HCT116 (cell line): ENCODE data around the gene IL10. TPM values are rescaled to one million over a fixed set of nuclear protein-coding genes. Genes with fewer than 3 reads are reported as not detected.

ENCODE experiments used
- ATAC-seq: fragments of 200-7000 bp; cut with Tn5 transposase; 2 replicates; pipeline ENCODE4 v1.9.1; 2020; ENCODE audit warnings: mild to moderate bottlenecking, moderate library complexity
- BruUV-seq: library from RNA; stranded (reverse); fragments of 400-500 nt; replicated peaks from 2 replicates; lab custom pipeline; 2021; lab: Mats Ljungman, UMichigan
- CTCF ChIA-PET: fragments of 300-600 bp; sonication (Branson Sonifier 250); formaldehyde crosslinking; loops from one replicate; lab custom pipeline; 2021; ENCODE audit warnings: antibody characterized with exemption; lab: Charles Lee
- POLR2A ChIA-PET: fragments of 300-600, 350-600 bp; sonication (Branson Sonifier 250); formaldehyde crosslinking; loops from one replicate; lab custom pipeline; 2021; ENCODE audit warnings: antibody characterized with exemption; lab: Charles Lee
- RAD21 ChIA-PET, 2 experiments: fragments of 300-600 bp; sonication (Branson Sonifier 250); formaldehyde crosslinking; loops; one replicate each; lab custom pipeline; 2023; ENCODE audit warnings: low total read pairs in 2 of 2; ENCODE audit not compliant: uncharacterized antibody in 2 of 2, unreplicated experiment in 2 of 2, low non-redundant PET in 1 of 2; lab: Charles Lee
- DNase-seq: peaks from one replicate; pipeline ENCODE4 v3.0.0-alpha.2; 2010; ENCODE audit warnings: low read depth, low spot score
- H2AFZ ChIP-seq: fragments of 200-600 bp; shearing (Covaris generic), sonication (generic); 2 replicates; pipeline ENCODE4 v1.6.1; 2017; ENCODE audit warnings: low read depth, mixed run types, mixed read lengths, antibody characterized with exemption, low read length; ENCODE audit not compliant: poor library complexity, severe bottlenecking
- H3K27ac ChIP-seq: 2 replicates; pipeline ENCODE4 v1.5.1; 2012; ENCODE audit warnings: low read depth, low read length
- H3K27me3 ChIP-seq: fragments of 200-600 bp; sonication (generic); 2 replicates; pipeline ENCODE4 v1.6.1; 2016; ENCODE audit warnings: mixed run types, low read length, mixed read lengths; ENCODE audit not compliant: insufficient read depth
- H3K36me3 ChIP-seq, 2 experiments: fragments of 200-500 bp in 1 of 2; fragments of 200-600 bp in 1 of 2; sonication (Bioruptor generic) in 1 of 2; sonication (generic) in 1 of 2; 2 replicates each; pipeline versions ENCODE4 v1.5.1 to v1.6.1; 2014 to 2016; ENCODE audit warnings: low read length in 2 of 2, inconsistent platforms in 1 of 2, mixed read lengths in 1 of 2, mixed run types in 1 of 2; ENCODE audit not compliant: insufficient read depth in 2 of 2, control insufficient read depth in 1 of 2
- H3K4me1 ChIP-seq, 2 experiments: fragments of 200-600 bp in 1 of 2; sonication (generic) in 1 of 2; 2 replicates each; pipeline versions ENCODE4 v1.5.1 to v1.6.1; 2012 to 2017; ENCODE audit warnings: low read length in 2 of 2, inconsistent platforms in 1 of 2, mild to moderate bottlenecking in 1 of 2, mixed read lengths in 1 of 2, mixed run types in 1 of 2, moderate library complexity in 1 of 2; ENCODE audit not compliant: insufficient read depth in 2 of 2, control insufficient read depth in 1 of 2
- H3K4me2 ChIP-seq: fragments of 200-600 bp; sonication (generic); 2 replicates; pipeline ENCODE4 v1.6.1; 2017; ENCODE audit warnings: mixed run types, low read length, mixed read lengths
- H3K4me3 ChIP-seq, 2 experiments: fragments of 200-600 bp in 1 of 2; sonication (generic) in 1 of 2; replicated peaks in 1 of 2; 2 replicates each; pipeline ENCODE4 v1.5.1; 2011 to 2016; ENCODE audit warnings: low read length in 2 of 2, control low read depth in 1 of 2, low read depth in 1 of 2, mild to moderate bottlenecking in 1 of 2, mixed read lengths in 1 of 2, mixed run types in 1 of 2
- H3K79me2 ChIP-seq: fragments of 200-600 bp; sonication (generic); 2 replicates; pipeline ENCODE4 v1.6.1; 2017; ENCODE audit warnings: mild to moderate bottlenecking, mixed run types, low read length, moderate library complexity, mixed read lengths; ENCODE audit not compliant: insufficient read depth
- H3K9ac ChIP-seq: fragments of 200-600 bp; sonication (generic); 2 replicates; pipeline ENCODE4 v1.6.1; 2016; ENCODE audit warnings: low read length, mixed read lengths
- H3K9me2 ChIP-seq: fragments of 200-600 bp; sonication (generic), shearing (Covaris generic); 2 replicates; pipeline ENCODE4 v1.6.1; 2017; ENCODE audit warnings: mixed run types, mild to moderate bottlenecking, moderate library complexity; ENCODE audit not compliant: insufficient read depth
- H3K9me3 ChIP-seq, 2 experiments: fragments of 200-500 bp in 1 of 2; fragments of 200-600 bp in 1 of 2; sonication (Bioruptor generic) in 1 of 2; sonication (generic) in 1 of 2; 2 replicates each; pipeline ENCODE4 v1.6.1; 2014 to 2017; ENCODE audit warnings: low read length in 2 of 2, mixed read lengths in 2 of 2, inconsistent platforms in 1 of 2, low read depth in 1 of 2, mild to moderate bottlenecking in 1 of 2, mixed run types in 1 of 2, moderate library complexity in 1 of 2; ENCODE audit not compliant: control insufficient read depth in 1 of 2, insufficient read depth in 1 of 2
- H4K20me1 ChIP-seq: fragments of 200-600 bp; sonication (generic), shearing (Covaris generic); 2 replicates; pipeline ENCODE4 v1.6.1; 2017; ENCODE audit warnings: mixed run types, mild to moderate bottlenecking, moderate library complexity; ENCODE audit not compliant: insufficient read depth
- EGR1 ChIP-seq: IDR thresholded peaks from 2 replicates; pipeline ENCODE4 v1.6.1; 2012; ENCODE audit warnings: low read depth
- ELF1 ChIP-seq: IDR thresholded peaks from 2 replicates; pipeline ENCODE4 v1.6.1; 2012; ENCODE audit warnings: low read depth, borderline replicate concordance
- EZH2 ChIP-seq: fragments of 200-600 bp; sonication (generic); IDR thresholded peaks from 2 replicates; pipeline ENCODE4 v1.6.1; 2017; ENCODE audit warnings: antibody characterized with exemption, mixed run types
- FOSL1 ChIP-seq: IDR thresholded peaks from 2 replicates; pipeline ENCODE4 v1.6.1; 2012; ENCODE audit warnings: low read depth
- JUND ChIP-seq: IDR thresholded peaks from 2 replicates; pipeline ENCODE4 v1.6.1; 2012
- MAX ChIP-seq: IDR thresholded peaks from 2 replicates; pipeline ENCODE4 v1.6.1; 2012
- POLR2AphosphoS5 ChIP-seq: IDR thresholded peaks from 2 replicates; pipeline ENCODE4 v1.6.1; 2011; ENCODE audit warnings: mild to moderate bottlenecking, low read depth, low read length, moderate library complexity
- RAD21 ChIP-seq: IDR thresholded peaks from 2 replicates; pipeline ENCODE4 v1.6.1; 2012; ENCODE audit warnings: low read depth, mild to moderate bottlenecking
- SP1 ChIP-seq: IDR thresholded peaks from 2 replicates; pipeline ENCODE4 v1.6.1; 2012; ENCODE audit warnings: low read depth
- TCF7L2 ChIP-seq: IDR thresholded peaks from 2 replicates; pipeline ENCODE4 v1.7.0; 2011; ENCODE audit warnings: borderline replicate concordance, inconsistent platforms; ENCODE audit not compliant: insufficient read depth, insufficient read length; ENCODE audit errors: extremely low read depth
- ZFX ChIP-seq: fragments of 450-650 bp; IDR thresholded peaks from 2 replicates; pipeline ENCODE4 v1.6.1; 2017
- intact Hi-C: fragments of 100-400 bp; cut with micrococcal nuclease; formaldehyde crosslinking; loops from 2 replicates; pipeline ENCODE4 v1.10.0; 2022
- total RNA-seq: library from RNA; stranded (reverse); gene quantifications from one replicate; pipeline ENCODE4 v1.2.1, GENCODE V29; 2021; ENCODE audit not compliant: unreplicated experiment

IL10 gene
- total RNA-seq, 1 experiment from 2014 or later = not detected

- Histone ChIP-seq H3K9me2 (no peaks in the 10 kb centered on the region), H3K27me3 (no peaks in the 10 kb centered on the region), H3K9ac (no peak overlapping the region), H3K36me3 (peaks cover 2 to 6% of the 10 kb centered on the region in 2 experiments; a peak in 2 of 4 replicates), H3K4me2 (no peak overlapping the region), H3K27ac (no peak overlapping the region), H4K20me1 (no peaks in the 10 kb centered on the region), H3K79me2 (peaks cover 26% of the 10 kb centered on the region; the same call in 1 of the 2 replicates), H3K9me3 (no peaks in the 10 kb centered on the region), H2AFZ (no peak overlapping the region), H3K4me3 (no peak overlapping the region), H3K4me1 (peaks cover 0 to 7% of the 10 kb centered on the region in 2 experiments; a peak in 1 of 4 replicates)
- POLR2A ChIA-PET = no interaction called here
- ATAC-seq (no peak), DNase-seq (no peak)
- intact Hi-C loops = loop anchor here (5.0 kb wide), 1 partner anchor 349 kb away; no protein-coding TSS in a partner anchor
- RAD21 ChIA-PET = no interaction called here
- TF ChIP-seq FOSL1 (no peak), MAX (no peak), EGR1 (no peak), RAD21 (no peak), JUND (no peak), ELF1 (no peak), SP1 (no peak), TCF7L2 (no peak), EZH2 (no peak), POLR2AphosphoS5 (no peak)
- CTCF ChIA-PET = interaction anchor here (0.6 kb wide), 1 partner anchor 17 kb away, joined by 3 read pairs; no protein-coding TSS in a partner anchor
- BruUV-seq = no TSS peak
Observed at GRCh38 chr1:206728697-206728987, 43.7 kb downstream of the IL10 start.

GRCh38 chr1:206727981-206728696 is 44.2 kb downstream of the IL10 start:
- H3K27me3 ChIP-seq = no peaks in the 10 kb centered on the region
- H3K4me2 ChIP-seq = no peak overlapping the region
- no peak for DNase-seq
- peaks cover 0 to 7% of the 10 kb centered on the region in 2 experiments; a peak in 1 of 4 replicates for H3K4me1 ChIP-seq
- intact Hi-C loops = loop anchor here (2.0 to 5.0 kb wide), 2 partner anchors 349 to 771 kb away; no protein-coding TSS in a partner anchor
- TF ChIP-seq ELF1 = no peak
- no peak for TF ChIP-seq SP1
- TF ChIP-seq ZFX = no peak
- ATAC-seq = no peak
- ChIA-PET RAD21 (no interaction called here), POLR2A (no interaction called here), CTCF (interaction anchor here (0.6 kb wide), 1 partner anchor 18 kb away, joined by 3 read pairs; no protein-coding TSS in a partner anchor)
- peaks cover 1 to 6% of the 10 kb centered on the region in 2 experiments; a peak in 2 of 4 replicates for H3K36me3 ChIP-seq
- H3K79me2 ChIP-seq = peaks cover 29% of the 10 kb centered on the region; the same call in 1 of the 2 replicates
- no TSS peak for BruUV-seq
- no peaks in the 10 kb centered on the region for H3K9me2 ChIP-seq
- H3K4me3 ChIP-seq = no peak overlapping the region
- no peak overlapping the region for H2AFZ ChIP-seq
- no peaks in the 10 kb centered on the region for H3K9me3 ChIP-seq
- no peaks in the 10 kb centered on the region for H4K20me1 ChIP-seq
- H3K27ac ChIP-seq = no peak overlapping the region
- H3K9ac ChIP-seq = no peak overlapping the region
